ENCODE measurements around the gene TNKS2.

The TNKS2 gene

GRCh38 chr10:91907033-91907594 lies 108.9 kb downstream of the TNKS2 start:
- in situ Hi-C loops (cut with MboI; ENCODE audit: low sequenced_read_pairs): loop anchor here (25.0 kb wide), 1 partner anchor 520 kb away; no protein-coding TSS in a partner anchor

GRCh38 chr10:91907914-91908336 lies 109.7 kb downstream of the TNKS2 start:
- in situ Hi-C loops (cut with MboI; ENCODE audit: low sequenced_read_pairs): loop anchor here (25.0 kb wide), 1 partner anchor 521 kb away; no protein-coding TSS in a partner anchor

- in situ Hi-C loops (cut with MboI; ENCODE audit: low sequenced_read_pairs): loop anchor here (25.0 kb wide), 1 partner anchor 521 kb away; no protein-coding TSS in a partner anchor
These were observed 110.3 kb downstream of the TNKS2 start for GRCh38 chr10:91908337-91909116.

- in situ Hi-C loops (cut with MboI; ENCODE audit: low sequenced_read_pairs): loop anchor here (25.0 kb wide), 1 partner anchor 522 kb away; no protein-coding TSS in a partner anchor
These were observed 111.0 kb downstream of the TNKS2 start, which contains the start of gene FGFBP3 for GRCh38 chr10:91909117-91909677. FGFBP3 (minus strand) TSS chr10:91909486; CDS start chr10:91908969, 517 bp downstream.

- in situ Hi-C loops (cut with MboI; ENCODE audit: low sequenced_read_pairs): loop anchor here (25.0 kb wide), 1 partner anchor 523 kb away; no protein-coding TSS in a partner anchor
These were observed 112.2 kb downstream of the TNKS2 start for GRCh38 chr10:91910467-91910866.
